Measurements from ENCODE around the gene SIMC1.

- TF ChIP-seq CTCF (IDR thresholded peaks at IDR 0.05) (no peak), E2F4 (CRISPR knock-in tag; IDR thresholded peaks at IDR 0.05; ENCODE audit: borderline replicate concordance, low read depth) (no peak)
- TF ChIP-seq, protein P1, sequence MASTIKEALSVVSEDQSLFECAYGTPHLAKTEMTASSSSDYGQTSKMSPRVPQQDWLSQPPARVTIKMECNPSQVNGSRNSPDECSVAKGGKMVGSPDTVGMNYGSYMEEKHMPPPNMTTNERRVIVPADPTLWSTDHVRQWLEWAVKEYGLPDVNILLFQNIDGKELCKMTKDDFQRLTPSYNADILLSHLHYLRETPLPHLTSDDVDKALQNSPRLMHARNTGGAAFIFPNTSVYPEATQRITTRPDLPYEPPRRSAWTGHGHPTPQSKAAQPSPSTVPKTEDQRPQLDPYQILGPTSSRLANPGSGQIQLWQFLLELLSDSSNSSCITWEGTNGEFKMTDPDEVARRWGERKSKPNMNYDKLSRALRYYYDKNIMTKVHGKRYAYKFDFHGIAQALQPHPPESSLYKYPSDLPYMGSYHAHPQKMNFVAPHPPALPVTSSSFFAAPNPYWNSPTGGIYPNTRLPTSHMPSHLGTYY (CRISPR knock-in tag; IDR thresholded peaks at IDR 0.05): no peak
Observed at GRCh38 chr5:176384991-176385390, 146.8 kb downstream of the SIMC1 start.
